GM12878 (cell line): ENCODE data around the gene FCER2. TPM values are rescaled to one million over a fixed set of nuclear protein-coding genes. Genes with fewer than 3 reads are reported as not detected.

Source experiments
- ATF2 ChIP-seq: IDR thresholded peaks from 2 replicates; pipeline ENCODE4 v1.6.1; 2012; ENCODE audit warnings: low read length, inconsistent platforms
- CTCF ChIP-seq, 3 experiments: IDR thresholded peaks in 2 of 3; conservative IDR thresholded peaks in 1 of 3; 2 replicates each; pipeline ENCODE4 v1.5.1; 2011; ENCODE audit warnings: low read depth in 3 of 3, low read length in 3 of 3, mild to moderate bottlenecking in 3 of 3, control low read depth in 2 of 3, moderate library complexity in 2 of 3, inconsistent platforms in 1 of 3, mixed read lengths in 1 of 3; ENCODE audit not compliant: control insufficient read depth in 2 of 3, insufficient read depth in 1 of 3; ENCODE audit errors: extremely low read depth in 1 of 3
- IRF5 ChIP-seq: fragments of 450-650 bp; IDR thresholded peaks from 2 replicates; pipeline ENCODE4 v1.6.1; 2017; ENCODE audit warnings: borderline replicate concordance
- RB1 ChIP-seq: fragments of 450-650 bp; formaldehyde crosslinking; IDR thresholded peaks from 2 replicates; pipeline ENCODE4 v1.6.1; 2017; ENCODE audit warnings: mild to moderate bottlenecking, borderline replicate concordance
- RUNX3 ChIP-seq: IDR thresholded peaks from 2 replicates; pipeline ENCODE4 v1.6.1; 2012; ENCODE audit warnings: low read length, inconsistent platforms
- STAT3 ChIP-seq: IDR thresholded peaks from 2 replicates; pipeline ENCODE4 v1.6.1; 2011; ENCODE audit warnings: low read depth, low read length, improper control_type of control experiment
- USF1 ChIP-seq: IDR thresholded peaks from 2 replicates; pipeline ENCODE4 v1.6.1; 2011; ENCODE audit warnings: borderline replicate concordance, low read depth, mild to moderate bottlenecking, moderate library complexity, mixed read lengths, low read length; ENCODE audit not compliant: insufficient read depth; ENCODE audit errors: extremely low read length
- YY1 ChIP-seq: IDR thresholded peaks from 2 replicates; pipeline ENCODE4 v1.6.1; 2011; ENCODE audit warnings: low read depth, mild to moderate bottlenecking, low read length
- polyA plus RNA-seq, 11 experiments: library from polyadenylated mRNA; depleted of rRNA in 4 of 11; unstranded in 6 of 11; stranded (reverse) in 5 of 11; fragments of >200 nt; fragmentation: Nextera tagmentation in 4 of 11; fragmentation: Illumina TruSeq in 1 of 11; extraction: Ambion mirVana in 4 of 11; extraction: Trizol in 1 of 11; gene quantifications; 1 replicate in 1 of 11; 2 replicates in 10 of 11; pipeline versions ENCODE4 v1.2.1 to v1.2.3, GENCODE V29; 2011 to 2016; ENCODE audit warnings: inconsistent platforms in 2 of 11, missing spikeins in 2 of 11, low read depth in 1 of 11
- total RNA-seq, 4 experiments: library from RNA; depleted of rRNA in 3 of 4; stranded (reverse); fragments of >200 nt in 3 of 4; fragmentation: Illumina TruSeq in 1 of 4; extraction: Trizol in 1 of 4; gene quantifications; 2 replicates each; pipeline versions ENCODE4 v1.2.1 to v1.2.3, GENCODE V29; 2013 to 2021

FCER2 gene
- total and polyA plus RNA-seq, 10 of the 15 experiments (the other 5 are each of a cell fraction or from before 2014, with no cell fraction given): 44.0 to 424 (median 241) TPM

- TF ChIP-seq CTCF (IDR thresholded peaks at IDR 0.05 in 2 of 3, conservative IDR thresholded peaks at IDR 0.05 in 1 of 3; ENCODE audit: control insufficient read depth in 2 of 3, extremely low read depth in 1 of 3, insufficient read depth in 1 of 3, low read depth in 3 of 3, low read length in 3 of 3) (no peak), STAT3 (no peak), RUNX3 (peak; percentile 36), ATF2 (no peak; the same call in 1 of the 2 replicates), YY1 (no peak), RB1 (no peak), IRF5 (no peak), USF1 (no peak)
These were observed 2.2 kb downstream of the FCER2 start (continued) for GRCh38 chr19:7699417-7700401.
